Measurements from ENCODE around the gene ZNF23.

Gene ZNF23

DNA sequence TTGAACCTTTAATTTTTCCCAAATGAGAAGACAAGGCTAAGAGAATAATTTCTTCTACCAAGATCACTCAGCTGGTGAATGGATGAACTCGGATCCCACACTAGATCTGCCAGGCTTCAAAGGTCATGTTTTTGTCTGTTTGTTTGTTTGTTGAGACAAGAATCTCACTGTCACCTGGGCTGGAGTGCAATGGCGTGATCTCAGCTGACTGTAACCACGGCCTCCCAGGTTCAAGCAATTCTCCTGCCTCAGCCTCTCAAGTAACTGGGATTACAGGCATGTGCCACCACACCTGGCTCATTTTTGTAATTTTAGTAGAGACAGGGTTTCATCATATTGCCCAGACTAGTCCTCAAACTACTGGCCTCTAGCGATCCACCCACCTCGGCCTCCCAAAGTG, 20.5 kb upstream of the ZNF23 start:
- Histone ChIP-seq H3K4me3 (no peak overlapping the region), H3K27ac (no peak overlapping the region)
- TF ChIP-seq, protein P1, sequence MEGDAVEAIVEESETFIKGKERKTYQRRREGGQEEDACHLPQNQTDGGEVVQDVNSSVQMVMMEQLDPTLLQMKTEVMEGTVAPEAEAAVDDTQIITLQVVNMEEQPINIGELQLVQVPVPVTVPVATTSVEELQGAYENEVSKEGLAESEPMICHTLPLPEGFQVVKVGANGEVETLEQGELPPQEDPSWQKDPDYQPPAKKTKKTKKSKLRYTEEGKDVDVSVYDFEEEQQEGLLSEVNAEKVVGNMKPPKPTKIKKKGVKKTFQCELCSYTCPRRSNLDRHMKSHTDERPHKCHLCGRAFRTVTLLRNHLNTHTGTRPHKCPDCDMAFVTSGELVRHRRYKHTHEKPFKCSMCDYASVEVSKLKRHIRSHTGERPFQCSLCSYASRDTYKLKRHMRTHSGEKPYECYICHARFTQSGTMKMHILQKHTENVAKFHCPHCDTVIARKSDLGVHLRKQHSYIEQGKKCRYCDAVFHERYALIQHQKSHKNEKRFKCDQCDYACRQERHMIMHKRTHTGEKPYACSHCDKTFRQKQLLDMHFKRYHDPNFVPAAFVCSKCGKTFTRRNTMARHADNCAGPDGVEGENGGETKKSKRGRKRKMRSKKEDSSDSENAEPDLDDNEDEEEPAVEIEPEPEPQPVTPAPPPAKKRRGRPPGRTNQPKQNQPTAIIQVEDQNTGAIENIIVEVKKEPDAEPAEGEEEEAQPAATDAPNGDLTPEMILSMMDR (IDR thresholded peaks at IDR 0.05), result no peak
- DNase-seq (ENCODE audit: low spot score), result no peak

DNA sequence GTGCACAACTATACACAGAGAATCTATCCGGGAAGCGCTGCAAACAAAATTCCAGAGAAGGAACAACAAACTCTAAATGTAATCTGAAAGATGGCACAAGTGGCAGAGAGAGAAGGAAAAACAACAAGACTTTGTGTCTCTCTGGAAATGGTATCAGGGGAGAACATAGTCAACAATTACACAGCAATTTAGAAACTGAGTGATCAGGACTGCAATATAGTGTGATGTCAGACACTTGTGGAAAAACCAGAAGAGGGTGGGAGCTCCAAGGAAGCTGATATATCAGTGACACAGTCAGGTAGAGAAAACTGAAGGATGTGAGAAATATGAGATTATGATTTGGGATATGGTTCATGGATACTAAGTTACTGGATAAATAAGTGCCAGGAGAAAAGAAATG, 18.9 kb upstream of the ZNF23 start:
- Histone ChIP-seq H3K27ac (no peak overlapping the region), H3K4me3 (no peak overlapping the region)
- no peak for DNase-seq (ENCODE audit: low spot score)
- TF ChIP-seq, protein P1 (IDR thresholded peaks at IDR 0.05), result no peak

DNA sequence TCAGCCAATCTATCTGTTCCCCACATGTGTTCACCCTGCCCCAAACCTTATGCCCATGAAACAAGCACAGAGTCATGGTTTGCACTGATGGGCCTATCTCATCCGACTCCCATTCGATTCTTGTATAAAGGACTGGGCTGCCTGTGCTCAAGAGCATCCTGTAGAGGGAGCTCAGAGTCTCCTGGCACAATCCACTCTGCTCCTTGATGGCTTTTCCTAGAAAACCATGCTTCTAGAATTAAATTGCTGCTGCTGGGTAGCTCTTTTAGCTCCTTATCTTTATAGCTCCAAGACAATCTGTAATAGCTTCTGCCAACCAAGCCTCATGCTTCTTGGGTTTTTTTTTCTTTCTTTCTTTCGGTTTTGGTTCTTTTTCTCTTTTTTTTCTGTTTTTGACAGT, 17.4 kb upstream of the ZNF23 start:
- DNase-seq (ENCODE audit: low spot score), result no peak
- TF ChIP-seq, protein P1 (IDR thresholded peaks at IDR 0.05), result no peak
- Histone ChIP-seq H3K27ac (no peak overlapping the region), H3K4me3 (no peak overlapping the region)

DNA sequence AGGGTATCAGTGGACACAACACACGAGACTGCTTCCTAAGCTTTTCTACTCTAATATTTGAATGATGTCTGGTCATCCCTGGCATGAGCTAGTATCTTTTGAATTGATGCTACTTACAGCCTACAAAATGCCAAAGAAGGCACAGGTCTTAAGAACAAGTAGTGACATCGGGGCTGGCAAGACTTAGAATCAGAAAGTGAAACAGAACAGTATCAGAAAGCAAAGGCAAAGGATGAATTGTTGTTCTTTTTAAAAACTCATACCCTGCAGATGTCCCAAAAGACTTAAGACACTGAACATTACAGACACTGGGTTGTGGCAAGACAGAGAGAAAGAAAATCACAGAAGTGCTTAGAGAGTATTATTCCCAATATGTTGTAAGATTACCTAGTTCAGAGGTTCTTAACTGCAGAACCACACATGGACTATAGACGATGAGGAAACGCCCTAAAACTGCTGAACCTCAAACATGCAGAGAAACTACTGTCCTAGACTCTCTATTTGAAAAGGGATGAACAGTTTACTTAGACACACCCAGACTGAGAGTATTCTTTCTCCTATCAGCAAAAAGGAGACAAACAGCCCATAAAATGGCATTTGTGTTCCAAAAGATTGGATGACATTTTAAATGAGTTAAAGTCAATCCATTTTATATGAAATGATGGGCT, 14.5 kb upstream of the ZNF23 start:
- TF ChIP-seq, protein P1 (IDR thresholded peaks at IDR 0.05), result no peak
- DNase-seq (ENCODE audit: low spot score), result no peak
- H3K27ac ChIP-seq, result no peak overlapping the region
- no peak overlapping the region for H3K4me3 ChIP-seq

DNA sequence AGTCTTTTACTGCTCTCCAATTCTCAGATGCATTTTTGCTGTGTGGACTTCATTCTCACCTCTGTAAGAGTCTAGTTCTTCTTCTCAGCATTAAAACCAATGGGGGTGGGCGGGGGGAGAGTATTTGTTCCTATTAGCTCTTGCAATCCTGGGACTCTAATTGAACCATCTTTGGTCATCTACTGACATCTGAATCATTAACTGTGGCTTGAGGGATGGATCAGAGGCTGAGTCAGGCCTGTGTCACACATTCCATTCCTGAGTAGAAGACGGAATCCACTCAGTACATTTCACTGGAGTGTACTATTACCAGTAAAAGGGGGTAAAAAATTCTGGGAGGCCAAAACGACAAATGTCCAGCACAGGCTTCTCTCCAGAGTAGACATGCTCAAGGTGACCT, 12.8 kb upstream of the ZNF23 start:
- Histone ChIP-seq H3K27ac (no peak overlapping the region), H3K4me3 (no peak overlapping the region)
- TF ChIP-seq, protein P1 (IDR thresholded peaks at IDR 0.05), result no peak
- DNase-seq (ENCODE audit: low spot score), result no peak

DNA sequence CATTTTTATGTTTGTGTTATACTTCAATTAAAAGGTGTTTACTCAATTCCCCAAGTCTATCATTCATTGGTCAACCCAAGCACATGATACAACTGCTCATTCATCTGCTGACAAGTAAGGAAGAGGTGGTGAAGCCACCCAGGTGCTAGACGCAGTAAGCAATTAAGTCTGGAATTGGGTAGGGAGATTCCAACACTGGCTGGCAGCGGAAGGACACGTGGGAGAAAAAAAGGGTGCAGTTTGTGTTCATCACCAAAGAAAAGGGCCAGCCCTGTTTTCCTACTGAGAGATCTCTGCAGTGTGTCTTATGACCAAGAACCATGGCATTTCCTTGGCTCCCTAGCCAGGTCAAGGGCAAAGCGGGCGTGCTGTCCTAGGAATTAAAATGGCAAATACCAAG, 11.8 kb upstream of the ZNF23 start:
- Histone ChIP-seq H3K4me3 (no peak overlapping the region), H3K27ac (no peak overlapping the region)
- no peak for DNase-seq (ENCODE audit: low spot score)
- TF ChIP-seq, protein P1 (IDR thresholded peaks at IDR 0.05), result no peak

DNA sequence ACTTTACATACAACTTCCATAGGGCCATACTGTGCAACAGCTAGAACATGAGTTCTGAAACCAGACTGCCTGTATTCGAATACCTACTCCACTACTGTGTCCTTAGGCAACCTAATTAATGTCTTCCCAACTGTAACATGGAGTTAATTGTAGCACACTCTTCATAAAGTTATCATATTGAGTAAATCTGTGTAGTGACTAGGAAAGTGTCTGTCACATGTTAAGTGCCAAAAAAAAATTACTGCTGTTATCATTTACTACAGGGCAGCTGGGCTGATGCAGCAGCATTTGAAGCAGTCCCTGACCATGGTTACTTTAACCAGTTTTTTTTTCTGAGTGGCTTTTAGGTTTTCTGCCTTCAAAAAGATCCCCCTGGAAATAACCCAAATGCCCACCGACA, 10.9 kb upstream of the ZNF23 start:
- no peak for DNase-seq (ENCODE audit: low spot score)
- Histone ChIP-seq H3K4me3 (no peak overlapping the region), H3K27ac (no peak overlapping the region)
- TF ChIP-seq, protein P1 (IDR thresholded peaks at IDR 0.05), result no peak
